OCI-LY1 (cell line): Measurements from ENCODE around the gene SPAG17.

Source experiments
- EZH2 ChIP-seq: fragments of 200-600 bp; sonication (generic), shearing (Covaris generic); IDR thresholded peaks from 2 replicates; pipeline ENCODE4 v1.8.0; 2017; ENCODE audit warnings: borderline replicate concordance, mixed run types, mild to moderate bottlenecking, antibody characterized with exemption, low read length, moderate library complexity, mixed read lengths
- TF ChIP-seq, protein P1 (sequence below): fragments of 200-600 bp; sonication (generic), shearing (Covaris generic); IDR thresholded peaks from 2 replicates; pipeline ENCODE4 v1.5.1; 2017; ENCODE audit warnings: mild to moderate bottlenecking, antibody characterized with exemption, low read length, moderate library complexity, mixed read lengths

DNA sequence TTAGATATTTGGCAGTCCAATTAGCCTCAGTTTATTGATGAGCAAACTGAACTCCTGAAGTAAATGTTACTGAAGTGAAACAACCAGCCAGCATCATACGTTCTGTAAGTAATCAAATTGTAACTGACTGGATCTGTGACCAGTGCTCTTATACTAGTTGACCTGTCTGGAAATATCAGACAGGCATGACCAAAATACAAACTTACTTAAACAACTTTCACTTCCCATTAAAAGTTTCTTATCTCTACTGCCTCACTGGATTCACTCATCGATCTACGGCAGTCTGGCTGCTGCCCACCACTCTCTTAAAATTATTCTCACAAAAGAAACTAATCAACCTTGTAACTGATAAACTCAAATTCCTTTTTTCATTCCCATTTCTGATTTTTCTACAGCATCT lies 199.1 kb downstream of the SPAG17 start:
- TF ChIP-seq, protein P1, sequence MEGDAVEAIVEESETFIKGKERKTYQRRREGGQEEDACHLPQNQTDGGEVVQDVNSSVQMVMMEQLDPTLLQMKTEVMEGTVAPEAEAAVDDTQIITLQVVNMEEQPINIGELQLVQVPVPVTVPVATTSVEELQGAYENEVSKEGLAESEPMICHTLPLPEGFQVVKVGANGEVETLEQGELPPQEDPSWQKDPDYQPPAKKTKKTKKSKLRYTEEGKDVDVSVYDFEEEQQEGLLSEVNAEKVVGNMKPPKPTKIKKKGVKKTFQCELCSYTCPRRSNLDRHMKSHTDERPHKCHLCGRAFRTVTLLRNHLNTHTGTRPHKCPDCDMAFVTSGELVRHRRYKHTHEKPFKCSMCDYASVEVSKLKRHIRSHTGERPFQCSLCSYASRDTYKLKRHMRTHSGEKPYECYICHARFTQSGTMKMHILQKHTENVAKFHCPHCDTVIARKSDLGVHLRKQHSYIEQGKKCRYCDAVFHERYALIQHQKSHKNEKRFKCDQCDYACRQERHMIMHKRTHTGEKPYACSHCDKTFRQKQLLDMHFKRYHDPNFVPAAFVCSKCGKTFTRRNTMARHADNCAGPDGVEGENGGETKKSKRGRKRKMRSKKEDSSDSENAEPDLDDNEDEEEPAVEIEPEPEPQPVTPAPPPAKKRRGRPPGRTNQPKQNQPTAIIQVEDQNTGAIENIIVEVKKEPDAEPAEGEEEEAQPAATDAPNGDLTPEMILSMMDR: no peak
- TF ChIP-seq EZH2: no peak
